Progenitor cell of endocrine pancreas (in vitro differentiated cells): ENCODE data around the gene CATSPER1. TPM values are rescaled to one million over a fixed set of nuclear protein-coding genes. Genes with fewer than 3 reads are reported as not detected.
A peak's percentile ranks its signal among the peaks of the same experiment; 100 is the strongest.

Experiments
- DNase-seq: peaks from one replicate; pipeline ENCODE4 v3.0.0; 2021; ENCODE audit warnings: low spot score; ENCODE audit not compliant: unreplicated experiment
- H3K27ac Mint-ChIP-seq: 2 replicates; pipeline ENCODE4 v1.8.0; 2021; ENCODE audit warnings: mild to moderate bottlenecking, moderate library complexity, mixed read lengths
- H3K27me3 Mint-ChIP-seq: 2 replicates; pipeline ENCODE4 v1.8.0; 2021; ENCODE audit warnings: mixed read lengths
- H3K36me3 Mint-ChIP-seq: 2 replicates; pipeline ENCODE4 v1.8.0; 2022; ENCODE audit warnings: mixed read lengths; ENCODE audit not compliant: insufficient read depth
- H3K4me1 Mint-ChIP-seq: 2 replicates; pipeline ENCODE4 v1.8.0; 2021; ENCODE audit warnings: low read depth, mixed read lengths
- H3K4me3 Mint-ChIP-seq: 2 replicates; pipeline ENCODE4 v1.8.0; 2021; ENCODE audit warnings: low read depth, mild to moderate bottlenecking, moderate library complexity, mixed read lengths
- H3K9me3 Mint-ChIP-seq: 2 replicates; pipeline ENCODE4 v1.8.0; 2021; ENCODE audit warnings: low read depth, mixed read lengths
- total RNA-seq: library from RNA; stranded (reverse); gene quantifications from 2 replicates; pipeline ENCODE4 v1.2.1, GENCODE V29; 2021
- TF ChIP-seq, protein P1 (sequence below): fragments of 200-600 bp; sonication (generic); IDR thresholded peaks from one replicate; pipeline ENCODE4 v1.5.0; 2021; ENCODE audit warnings: antibody characterized with exemption, mild to moderate bottlenecking; ENCODE audit not compliant: unreplicated experiment

The CATSPER1 gene
- total RNA-seq, 1 donor from 2014 or later, result not detected

DNA sequence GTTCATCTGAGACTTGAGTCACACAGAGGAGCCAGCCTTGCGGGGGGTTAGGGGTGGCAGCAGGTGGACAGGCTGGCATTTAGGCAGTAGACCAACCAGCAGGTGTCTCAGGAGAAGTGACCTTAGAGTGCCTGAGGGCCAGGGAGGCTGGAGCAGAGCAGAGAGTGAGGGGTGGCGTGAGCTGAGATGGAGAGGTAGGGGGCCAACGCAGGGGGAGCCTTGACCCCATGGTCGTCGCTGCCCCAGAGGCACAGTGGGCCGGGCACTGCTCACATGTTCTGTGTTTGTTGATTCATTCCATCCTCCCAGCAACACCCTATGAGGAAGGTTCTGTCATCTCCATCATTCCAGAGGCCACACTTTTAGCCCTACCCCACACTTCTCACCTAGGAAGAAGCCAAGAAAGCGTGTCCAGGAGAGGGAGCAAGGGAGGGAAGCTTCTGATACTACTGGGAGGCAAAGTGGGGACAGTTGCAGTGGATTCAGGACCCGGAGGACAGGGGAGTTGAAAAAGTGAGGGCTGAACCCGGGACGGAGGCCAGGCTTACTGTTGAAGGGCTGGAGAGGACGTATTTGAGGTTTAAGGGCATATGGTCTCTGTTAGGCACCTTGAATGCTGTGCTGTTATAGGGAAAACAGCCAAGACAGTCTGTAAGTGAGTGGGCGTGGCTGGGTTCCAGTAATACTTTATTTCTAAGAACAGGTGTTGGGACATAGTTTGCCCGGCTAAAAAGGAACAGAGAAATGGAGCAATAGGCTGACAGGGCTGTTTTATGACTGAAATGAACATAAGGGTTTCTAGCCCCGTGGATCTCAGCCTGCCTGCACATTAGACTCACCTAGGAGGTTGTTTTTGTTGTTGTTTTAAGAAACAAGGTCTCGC, 57.4 kb downstream of the CATSPER1 start:
- H3K36me3 Mint-ChIP-seq, result peaks cover 23% of the 10 kb centered on the region
- no peaks in the 10 kb centered on the region for H3K27me3 Mint-ChIP-seq
- no peaks in the 10 kb centered on the region for H3K9me3 Mint-ChIP-seq
- TF ChIP-seq, protein P1, sequence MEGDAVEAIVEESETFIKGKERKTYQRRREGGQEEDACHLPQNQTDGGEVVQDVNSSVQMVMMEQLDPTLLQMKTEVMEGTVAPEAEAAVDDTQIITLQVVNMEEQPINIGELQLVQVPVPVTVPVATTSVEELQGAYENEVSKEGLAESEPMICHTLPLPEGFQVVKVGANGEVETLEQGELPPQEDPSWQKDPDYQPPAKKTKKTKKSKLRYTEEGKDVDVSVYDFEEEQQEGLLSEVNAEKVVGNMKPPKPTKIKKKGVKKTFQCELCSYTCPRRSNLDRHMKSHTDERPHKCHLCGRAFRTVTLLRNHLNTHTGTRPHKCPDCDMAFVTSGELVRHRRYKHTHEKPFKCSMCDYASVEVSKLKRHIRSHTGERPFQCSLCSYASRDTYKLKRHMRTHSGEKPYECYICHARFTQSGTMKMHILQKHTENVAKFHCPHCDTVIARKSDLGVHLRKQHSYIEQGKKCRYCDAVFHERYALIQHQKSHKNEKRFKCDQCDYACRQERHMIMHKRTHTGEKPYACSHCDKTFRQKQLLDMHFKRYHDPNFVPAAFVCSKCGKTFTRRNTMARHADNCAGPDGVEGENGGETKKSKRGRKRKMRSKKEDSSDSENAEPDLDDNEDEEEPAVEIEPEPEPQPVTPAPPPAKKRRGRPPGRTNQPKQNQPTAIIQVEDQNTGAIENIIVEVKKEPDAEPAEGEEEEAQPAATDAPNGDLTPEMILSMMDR, result no peak
- peak overlapping the region; percentile 50 for H3K27ac Mint-ChIP-seq
- DNase-seq, result no peak
- no peaks in the 10 kb centered on the region for H3K4me1 Mint-ChIP-seq
- no peak overlapping the region for H3K4me3 Mint-ChIP-seq

DNA sequence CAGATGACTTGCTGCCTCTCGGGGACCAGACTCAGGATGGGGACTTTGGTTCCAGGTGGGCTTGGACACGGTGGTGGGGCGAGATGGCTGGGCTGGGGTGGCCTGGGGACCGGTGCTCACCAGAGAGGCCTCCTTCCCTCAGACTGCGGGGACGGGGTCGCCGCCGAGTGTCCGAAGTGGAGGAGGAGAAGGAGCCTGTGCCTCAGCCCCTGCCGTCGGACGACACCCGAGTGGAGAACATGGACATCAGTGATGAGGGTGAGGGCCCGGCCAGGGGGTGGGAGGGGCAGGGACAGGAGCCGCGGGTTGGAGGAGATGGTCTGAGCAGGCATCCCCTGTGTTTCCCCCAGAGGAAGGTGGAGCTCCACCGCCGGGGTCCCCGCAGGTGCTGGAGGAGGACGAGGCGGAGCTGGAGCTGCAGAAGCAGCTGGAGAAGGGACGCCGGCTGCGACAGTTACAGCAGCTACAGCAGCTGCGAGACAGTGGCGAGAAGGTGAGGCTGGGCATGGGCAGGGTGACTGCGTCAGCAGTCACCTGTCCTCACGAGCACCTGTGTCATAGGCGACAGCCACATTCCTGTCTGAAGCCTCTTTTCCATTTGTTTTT, 58.8 kb downstream of the CATSPER1 start:
- no peak for DNase-seq
- peaks cover 8% of the 10 kb centered on the region for H3K4me1 Mint-ChIP-seq
- H3K9me3 Mint-ChIP-seq, result no peaks in the 10 kb centered on the region
- no peak overlapping the region for H3K27ac Mint-ChIP-seq
- TF ChIP-seq, protein P1, result no peak
- H3K27me3 Mint-ChIP-seq, result no peaks in the 10 kb centered on the region
- H3K4me3 Mint-ChIP-seq, result no peak overlapping the region
- H3K36me3 Mint-ChIP-seq, result peaks cover 22% of the 10 kb centered on the region

Other genes with a start within 250 kb of the CATSPER1 start
- 18.4 and 19.3 TPM in 2 replicates for gene AP5B1, start 245.5 kb downstream of the CATSPER1 start, total RNA-seq
- gene OVOL1, start 239.4 kb downstream of the CATSPER1 start, total RNA-seq, result 12.4 and 12.7 TPM in 2 replicates
- 3.6 and 4.6 TPM in 2 replicates for gene SNX32, start 192.5 kb downstream of the CATSPER1 start, total RNA-seq
- gene CFL1, start 168.3 kb downstream of the CATSPER1 start, total RNA-seq, result 864 and 890 TPM in 2 replicates
- gene MUS81, start 166.0 kb downstream of the CATSPER1 start, total RNA-seq, result 55.5 and 60.5 TPM in 2 replicates
- 84.9 and 90.5 TPM in 2 replicates for gene EFEMP2, start 153.7 kb downstream of the CATSPER1 start, total RNA-seq
- not detected in 2 replicates for gene CTSW, start 146.6 kb downstream of the CATSPER1 start, total RNA-seq
- 67.7 and 77.8 TPM in 2 replicates for gene FIBP, start 138.0 kb downstream of the CATSPER1 start, total RNA-seq
- 7.4 and 7.9 TPM in 2 replicates for gene CCDC85B, start 135.8 kb downstream of the CATSPER1 start, total RNA-seq
- 1.7 and 2.6 TPM in 2 replicates for gene FOSL1, start 126.1 kb downstream of the CATSPER1 start, total RNA-seq
- 23.9 and 28.6 TPM in 2 replicates for gene C11orf68, start 107.4 kb downstream of the CATSPER1 start, total RNA-seq
- gene DRAP1, start 107.1 kb downstream of the CATSPER1 start, total RNA-seq, result 61.5 and 65.8 TPM in 2 replicates
- not detected in 2 replicates for gene TSGA10IP, start 81.0 kb downstream of the CATSPER1 start, total RNA-seq
- 51.2 and 53.1 TPM in 2 replicates for gene SART1, start 64.7 kb downstream of the CATSPER1 start, total RNA-seq
- 40.1 and 42.6 TPM in 2 replicates for gene EIF1AD, start 24.3 kb downstream of the CATSPER1 start, total RNA-seq
- 200 and 222 TPM in 2 replicates for gene BANF1, start 24.0 kb downstream of the CATSPER1 start, total RNA-seq
- gene CST6, start 14.5 kb downstream of the CATSPER1 start, total RNA-seq, result not detected in 2 replicates
- gene GAL3ST3, start 22.7 kb upstream of the CATSPER1 start, total RNA-seq, result 3.9 and 4.8 TPM in 2 replicates
- gene SF3B2, start 25.9 kb upstream of the CATSPER1 start, total RNA-seq, result 211 and 216 TPM in 2 replicates
- gene PACS1, start 43.8 kb upstream of the CATSPER1 start, total RNA-seq, result 68.3 and 72.3 TPM in 2 replicates
- gene KLC2, start 231.2 kb upstream of the CATSPER1 start, total RNA-seq, result 69.8 and 70.9 TPM in 2 replicates
- 100 and 102 TPM in 2 replicates for gene RAB1B, start 242.2 kb upstream of the CATSPER1 start, total RNA-seq